NCI-H1694 (cell line): ENCODE data around the gene CLDN5.
"Not testable (repeated sequence)": the region's sequence is repeated elsewhere in the genome, so short reads cannot be mapped to it uniquely, and the experiment has no call there.

ENCODE experiments used
- DNase-seq: peaks from one replicate; lab custom pipeline; 2025; lab: John Stamatoyannopoulos, UW

Gene CLDN5

GRCh38 chr22:19548427-19548826 is 24.2 kb upstream of the CLDN5 start:
- not testable (repeated sequence) for DNase-seq

- no peak for DNase-seq
These were observed 23.4 kb upstream of the CLDN5 start for GRCh38 chr22:19547620-19548019.

DNA sequence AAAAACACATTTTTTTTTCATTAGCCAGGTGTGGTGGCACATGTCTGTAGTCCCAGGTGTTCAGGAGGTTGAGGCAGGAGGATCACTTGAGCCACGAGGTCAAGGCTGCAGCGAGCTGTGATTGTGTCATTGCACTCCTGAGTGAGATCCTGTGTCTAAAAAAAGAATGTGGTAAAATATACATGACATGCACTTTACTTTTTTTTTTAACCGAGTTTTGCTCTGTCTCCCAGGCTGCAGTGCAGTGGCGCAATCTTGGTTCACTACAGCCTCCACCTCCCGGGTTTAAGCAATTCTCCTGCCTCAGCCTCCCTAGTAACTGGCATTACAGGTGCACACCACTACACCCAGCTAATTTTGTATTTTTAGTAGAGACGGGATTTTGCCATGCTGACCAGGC is 22.5 kb upstream of the CLDN5 start:
- no peak for DNase-seq

DNA sequence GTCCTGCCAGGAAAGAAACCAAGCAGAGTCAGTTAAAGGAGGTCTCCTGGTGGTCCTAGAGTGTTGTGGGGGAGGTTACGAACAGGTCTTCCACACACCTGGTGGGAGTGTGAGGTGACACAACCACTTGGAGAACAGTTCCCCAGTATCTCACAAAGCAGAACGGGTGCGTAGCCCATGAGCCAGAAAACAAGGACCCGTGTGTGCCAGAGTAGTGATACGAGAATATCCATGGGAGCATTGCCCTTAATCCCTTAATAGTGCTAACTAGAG is 21.7 kb upstream of the CLDN5 start:
- no peak for DNase-seq

DNA sequence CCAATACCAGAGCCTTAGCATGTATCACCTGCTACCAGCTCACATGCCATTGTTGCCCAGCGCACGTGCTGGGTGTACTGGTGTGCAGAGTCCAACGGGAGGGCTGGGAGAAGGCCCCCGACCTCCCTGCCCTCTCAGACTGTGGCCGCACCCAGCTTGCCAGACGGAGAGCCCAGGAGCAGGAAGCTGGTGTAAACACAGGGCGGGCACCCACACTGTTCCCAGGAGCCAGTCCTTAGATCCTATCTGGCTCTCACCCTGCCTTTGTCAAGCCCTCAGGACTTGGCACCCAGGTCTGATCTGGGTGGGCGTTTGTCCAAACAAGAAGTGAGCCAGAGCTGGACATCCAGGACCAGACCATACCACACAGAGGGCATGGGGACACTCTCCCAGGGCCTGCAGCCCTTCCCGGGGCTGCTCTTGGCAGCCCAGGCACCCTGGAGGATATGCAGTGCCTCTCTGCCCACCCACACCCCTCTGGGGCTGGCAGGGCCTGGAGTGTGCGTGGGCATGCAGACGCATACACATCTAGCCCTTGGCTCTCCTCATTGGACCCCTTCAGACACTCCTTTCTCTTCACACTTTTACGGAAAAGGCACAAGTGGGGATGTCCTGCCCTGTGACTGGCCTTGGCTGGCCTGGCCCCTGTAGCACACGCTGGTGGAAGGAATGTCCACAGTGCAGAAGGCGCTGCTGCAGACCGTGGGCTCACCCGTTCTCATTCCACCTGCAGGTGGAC is 19.9 kb upstream of the CLDN5 start:
- no peak for DNase-seq

- DNase-seq: no peak
These were observed 16.2 kb upstream of the CLDN5 start for GRCh38 chr22:19540394-19540793.

DNA sequence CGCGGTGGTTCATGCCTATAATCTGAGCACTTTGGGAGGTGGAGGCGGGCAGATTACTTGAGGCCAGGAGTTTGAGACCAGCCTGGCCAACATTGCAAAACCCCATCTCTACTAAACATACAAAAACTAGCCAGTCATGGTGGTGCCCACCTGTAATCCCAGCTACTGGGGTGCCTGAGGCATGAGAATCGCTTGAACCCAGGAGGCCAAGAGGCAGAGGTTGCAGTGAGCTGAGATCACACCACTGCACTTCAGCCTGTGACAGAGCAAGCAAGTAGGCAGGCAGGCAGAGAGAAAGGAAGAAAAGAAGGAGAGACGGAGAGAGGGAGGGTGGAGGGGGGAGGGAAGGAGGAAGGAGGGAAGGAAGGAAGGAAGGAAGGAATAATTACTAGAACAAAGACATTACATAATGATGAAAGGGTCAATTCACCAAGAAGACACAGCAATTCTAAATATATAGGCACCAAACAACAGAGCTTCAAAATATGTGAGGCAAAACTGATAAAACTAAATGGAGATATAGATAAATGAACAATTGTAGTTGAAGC is 13.8 kb upstream of the CLDN5 start:
- DNase-seq: no peak

GRCh38 chr22:19536564-19536963 is 12.4 kb upstream of the CLDN5 start:
- DNase-seq: no peak

DNA sequence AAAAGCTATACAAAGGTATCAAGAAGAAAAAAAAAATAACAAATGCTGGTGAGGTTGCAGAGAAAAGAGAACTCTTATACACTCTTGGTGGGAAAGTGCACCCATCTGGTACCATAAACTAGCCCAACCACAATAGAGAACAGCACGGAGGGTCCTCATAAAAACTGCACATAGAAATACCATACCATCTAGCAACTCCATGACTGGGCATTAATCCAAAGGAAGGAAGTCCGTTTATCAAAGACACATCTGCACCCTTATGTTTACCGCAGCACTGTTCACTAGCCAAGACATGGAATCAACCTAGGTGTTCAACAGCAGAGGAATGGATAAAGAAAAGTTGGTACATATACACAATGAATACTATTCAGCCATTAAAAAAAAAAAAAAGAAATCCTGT is 10.8 kb upstream of the CLDN5 start:
- no peak for DNase-seq

DNA sequence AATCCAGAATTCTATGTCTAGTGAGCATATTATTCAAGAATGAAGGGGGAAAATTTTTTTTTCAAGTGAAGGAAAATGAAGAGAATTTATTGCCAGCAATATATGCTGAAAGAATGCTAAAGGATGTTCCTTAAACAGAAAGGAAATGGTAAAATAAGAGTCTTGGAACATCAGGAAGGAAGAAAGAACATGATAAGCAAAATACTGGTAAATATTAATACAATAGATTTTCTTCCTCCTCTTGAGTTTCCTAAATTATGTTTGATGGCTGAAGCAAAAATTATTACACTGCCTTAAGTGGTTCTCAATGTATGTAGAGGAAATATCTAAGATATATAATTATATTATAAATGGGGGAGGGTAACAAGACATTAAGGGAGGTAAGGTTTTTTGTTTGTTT is 9.6 kb upstream of the CLDN5 start:
- DNase-seq: no peak

GRCh38 chr22:19533049-19533626 is 8.9 kb upstream of the CLDN5 start:
- DNase-seq: no peak

GRCh38 chr22:19531327-19531726 is 7.1 kb upstream of the CLDN5 start:
- not testable (repeated sequence) for DNase-seq

DNA sequence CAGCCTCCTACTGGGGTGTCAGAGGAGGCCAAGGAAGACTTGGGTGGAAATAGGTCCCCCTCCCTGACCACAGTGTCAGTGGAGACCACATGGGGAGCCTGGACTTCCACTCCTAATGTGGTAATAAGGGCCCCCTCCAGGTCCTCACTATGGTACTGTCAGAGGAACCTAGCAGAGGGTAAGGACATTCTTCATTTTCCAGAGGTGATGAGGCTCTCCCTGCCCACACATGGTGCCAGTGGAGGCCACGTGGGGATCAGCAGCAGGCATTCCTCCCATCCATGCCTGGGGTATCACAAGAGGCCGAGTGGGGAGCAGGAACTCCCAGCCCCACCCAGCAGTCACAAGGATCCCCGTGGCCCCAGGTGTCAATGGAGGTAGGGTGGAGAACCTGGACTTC is 6.5 kb upstream of the CLDN5 start:
- DNase-seq: no peak

DNA sequence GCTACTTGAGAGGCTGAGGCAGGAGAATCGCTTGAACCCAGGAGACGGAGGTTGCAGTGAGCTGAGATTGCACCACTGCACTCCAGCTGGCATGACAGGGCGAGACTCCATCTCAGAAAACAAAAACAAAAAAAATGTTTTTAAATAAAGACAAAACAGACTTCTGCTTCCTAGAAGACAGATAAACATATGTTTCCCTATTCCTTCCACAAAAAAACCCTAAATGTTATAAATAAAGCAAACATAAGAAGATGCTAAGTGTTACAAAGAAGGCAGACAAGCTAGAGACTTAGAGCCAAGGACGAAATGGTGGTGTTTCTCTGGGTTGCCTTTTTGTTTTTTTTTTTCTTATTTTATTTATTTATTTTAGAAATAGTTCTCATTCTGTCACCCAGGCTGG is 5.6 kb upstream of the CLDN5 start:
- no peak for DNase-seq

DNA sequence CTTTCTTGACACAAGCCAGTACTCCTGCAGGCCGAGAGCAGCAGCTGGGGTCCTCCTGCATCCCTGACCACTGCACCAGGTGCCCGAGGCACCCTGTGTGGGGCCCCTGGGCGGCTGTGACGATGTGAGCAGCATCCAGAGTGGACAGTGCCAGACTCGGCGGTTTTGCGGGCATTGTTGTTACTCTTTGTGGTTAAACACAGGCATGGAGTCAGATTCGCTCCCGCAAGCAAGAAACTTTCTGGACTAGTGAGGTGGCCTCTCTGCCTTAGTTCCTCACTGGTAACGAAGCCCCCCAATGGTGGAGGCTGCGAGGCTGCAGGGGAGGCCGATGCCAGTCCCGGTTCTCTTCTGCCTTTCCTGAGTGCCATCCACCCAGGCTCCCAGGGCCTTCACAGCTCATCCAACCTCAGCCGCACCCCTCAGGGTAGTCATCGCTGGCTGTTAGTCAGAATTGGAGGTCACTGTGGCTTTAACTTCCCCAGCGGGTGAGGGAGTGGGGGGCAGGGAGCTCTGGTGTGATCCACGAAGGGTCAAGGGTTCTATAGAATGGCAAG is 3.7 kb upstream of the CLDN5 start:
- no peak for DNase-seq

- DNase-seq: no peak
These were observed 3.1 kb upstream of the CLDN5 start for GRCh38 chr22:19527321-19527721.

GRCh38 chr22:19526702-19527111 is 2.5 kb upstream of the CLDN5 start:
- no peak for DNase-seq

DNA sequence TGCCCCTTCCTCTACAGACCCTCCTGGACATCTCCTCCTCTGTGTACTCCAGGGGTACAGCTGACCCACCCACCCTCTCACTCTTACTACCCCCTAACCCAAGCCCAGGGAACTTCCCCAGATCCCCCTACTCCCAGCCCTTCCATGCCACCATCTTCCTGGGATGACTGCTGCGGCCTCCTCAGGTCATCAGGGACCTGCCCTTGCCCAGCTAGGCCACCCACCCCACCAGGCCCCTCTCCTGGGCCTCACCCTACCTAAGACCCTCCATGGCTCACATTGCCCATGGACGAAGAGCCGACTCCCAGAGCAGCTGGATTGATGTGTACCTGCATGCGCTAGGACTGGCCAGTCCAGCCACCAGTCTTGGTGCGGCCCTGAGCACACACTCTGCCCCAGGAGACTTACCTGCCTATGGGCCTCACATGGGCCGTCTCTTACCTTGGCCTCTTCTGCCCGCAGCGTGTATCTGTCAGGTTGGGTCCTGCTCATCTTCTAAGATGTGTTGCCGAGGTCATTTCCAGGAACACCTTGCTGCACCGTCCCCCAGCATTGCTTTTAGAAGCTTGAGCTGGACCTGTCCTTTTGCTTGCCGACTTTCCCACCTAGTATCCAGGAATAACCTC is 2.0 kb upstream of the CLDN5 start:
- no peak for DNase-seq

DNA sequence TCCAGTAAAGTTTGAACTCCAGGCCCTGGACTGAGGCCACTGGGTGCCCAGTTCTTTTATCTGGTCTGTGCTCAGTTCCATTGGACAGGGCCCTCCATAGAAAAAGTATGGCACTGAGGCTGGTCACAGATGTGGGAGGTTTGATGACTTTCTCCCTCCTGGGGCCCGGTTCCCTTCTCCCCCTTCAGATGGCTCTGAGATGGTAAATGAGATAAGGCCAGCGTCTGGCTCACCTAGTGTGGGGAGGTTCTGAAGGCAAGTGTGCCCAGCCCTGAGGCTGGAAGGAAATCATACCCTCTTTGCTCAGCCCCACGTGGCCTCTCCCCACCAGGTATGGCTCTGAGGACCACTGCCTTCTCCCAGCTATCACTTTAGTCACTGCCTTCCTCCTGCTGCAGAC is 1.5 kb upstream of the CLDN5 start:
- DNase-seq: no peak

DNA sequence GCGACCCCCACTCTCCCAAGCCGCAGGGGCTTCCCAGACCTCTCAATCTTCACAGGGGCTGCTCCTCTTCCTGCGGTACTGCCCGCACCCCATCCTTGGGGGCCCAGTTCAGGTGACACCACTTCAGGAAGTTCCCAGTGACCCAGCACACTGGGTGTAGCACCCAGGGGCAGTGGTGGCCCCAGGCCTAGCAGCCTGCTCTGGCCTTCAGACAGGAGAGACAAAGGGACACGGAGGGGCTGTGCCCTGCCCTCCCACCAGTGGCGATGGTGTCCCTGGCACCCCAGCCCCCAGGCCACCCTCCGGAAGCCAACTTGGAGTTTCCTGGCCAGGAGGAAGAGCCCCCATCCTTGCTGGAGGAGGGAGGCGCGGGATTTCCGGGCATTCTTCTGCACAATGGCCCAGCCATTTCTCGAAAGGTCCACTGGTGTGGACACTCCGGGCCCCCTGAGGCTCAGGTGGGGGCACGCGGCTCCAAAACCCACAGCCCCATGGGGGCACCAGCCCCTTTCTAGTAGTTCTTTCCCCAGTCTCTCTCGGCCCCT is 978 bp upstream of the CLDN5 start:
- DNase-seq: no peak

GRCh38 chr22:19523240-19524169 is 705 bp downstream of the CLDN5 start:
- no peak for DNase-seq

GRCh38 chr22:19522881-19523239 is 1.4 kb downstream of the CLDN5 start:
- no peak for DNase-seq
